Amniotic stem cell (primary cell): ENCODE measurements around the gene PGBD5.

ENCODE experiments used
- DNase-seq: peaks from one replicate; lab custom pipeline; 2025; lab: John Stamatoyannopoulos, UW

The PGBD5 gene

DNA sequence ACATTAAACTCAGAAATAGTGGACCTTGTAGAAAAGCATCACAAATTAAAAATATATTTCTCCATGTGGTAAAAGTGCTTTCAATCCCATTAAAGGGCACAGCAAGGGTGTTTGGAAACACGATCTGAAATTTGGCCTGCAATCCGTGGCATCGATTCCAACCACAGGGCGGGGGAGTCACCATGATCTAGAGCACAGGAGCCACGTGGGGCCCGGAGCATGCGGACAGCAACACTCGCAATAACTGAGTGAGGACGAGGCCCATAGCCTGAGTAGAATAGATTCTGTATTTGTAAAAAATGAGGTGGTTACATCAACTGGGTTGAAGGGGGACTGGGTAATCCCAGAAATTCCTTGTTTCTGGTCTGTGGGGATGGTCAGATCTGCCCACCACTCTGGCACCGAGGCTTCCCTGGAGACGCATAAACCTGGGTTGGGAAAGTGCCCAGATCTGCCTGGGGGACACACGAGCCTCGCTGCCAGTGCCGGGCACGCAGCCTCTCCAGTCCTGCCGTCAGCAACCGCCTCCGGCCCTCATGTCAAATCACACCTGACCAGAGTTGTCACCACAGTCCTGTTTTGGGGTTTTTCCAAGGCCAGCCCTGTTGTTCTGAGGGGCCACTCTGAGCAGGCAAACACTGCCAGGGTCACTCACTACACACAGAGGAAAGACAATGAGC, 104.3 kb downstream of the PGBD5 start:
- DNase-seq, result no peak

DNA sequence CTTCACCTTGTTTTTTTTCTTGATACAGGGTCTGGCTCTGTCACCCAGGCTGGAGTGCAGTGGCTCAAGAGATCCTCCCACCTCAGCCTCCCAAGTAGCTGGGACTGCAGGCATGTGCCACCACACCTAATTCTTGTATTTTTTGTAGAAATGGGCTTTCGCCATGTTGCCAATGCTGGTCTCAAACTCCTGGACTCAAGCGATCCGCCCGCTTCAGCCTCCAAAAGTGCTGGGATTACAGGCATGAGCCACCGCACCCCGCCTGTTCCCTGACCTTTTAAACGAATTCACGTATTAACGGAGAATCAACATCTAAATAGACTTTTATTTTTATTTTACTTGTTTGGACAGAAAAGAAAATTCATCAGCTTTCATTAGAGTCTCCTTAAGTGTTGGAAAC, 104.8 kb downstream of the PGBD5 start:
- no peak for DNase-seq

DNA sequence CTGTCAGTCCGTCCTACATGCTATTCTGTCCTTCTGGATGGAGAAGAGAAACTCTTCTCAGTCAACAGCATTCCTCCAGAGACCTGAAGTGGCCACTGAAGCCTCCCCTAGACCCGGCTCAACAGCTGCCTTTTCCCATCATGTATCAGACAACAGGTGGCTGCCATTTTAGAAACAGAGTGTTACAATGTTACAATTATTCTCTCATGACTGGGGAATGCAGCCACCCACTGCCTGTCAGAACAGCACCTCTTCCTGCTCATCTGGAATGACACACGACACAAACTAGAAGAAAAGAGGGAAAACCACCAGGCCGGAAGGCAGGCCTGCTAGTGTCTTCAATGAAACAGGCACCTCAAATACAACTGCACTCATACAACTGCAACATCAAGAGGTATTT, 105.3 kb downstream of the PGBD5 start:
- DNase-seq, result no peak

DNA sequence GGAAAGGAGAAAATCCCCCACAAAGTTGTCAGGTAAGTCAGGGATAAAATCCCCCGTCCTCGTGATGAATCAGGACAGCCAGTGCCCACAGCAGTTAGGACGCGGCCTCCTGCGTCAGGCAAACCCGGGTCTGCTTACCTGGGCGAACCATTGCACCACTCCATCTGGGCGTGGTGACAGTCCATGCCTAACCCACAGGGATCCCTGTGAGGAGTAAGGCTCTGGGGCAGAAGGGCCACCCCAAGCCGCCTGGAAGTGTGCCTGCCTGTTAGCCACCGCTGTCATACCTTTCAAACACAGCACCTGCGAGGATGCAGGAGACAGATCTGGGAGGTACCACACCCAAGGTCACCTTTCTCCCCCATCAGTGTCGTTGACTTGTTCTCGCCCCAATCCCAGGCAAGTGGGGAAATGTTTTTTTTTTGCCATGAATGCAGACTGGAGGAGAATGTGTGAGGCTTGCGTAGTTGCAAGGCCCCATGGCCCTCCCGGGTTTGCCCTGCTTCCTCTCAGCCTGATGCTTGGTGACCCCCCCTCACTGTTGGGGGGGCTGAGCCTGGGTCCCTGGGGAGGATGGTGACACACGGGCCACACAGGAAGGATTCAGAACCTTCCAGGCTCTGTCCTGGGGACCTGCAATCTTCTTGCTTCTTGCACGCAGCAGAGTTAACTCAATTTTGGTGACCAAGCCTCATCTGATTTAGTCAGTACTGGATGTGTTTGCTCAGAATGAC, 107.0 kb downstream of the PGBD5 start:
- DNase-seq, result no peak

DNA sequence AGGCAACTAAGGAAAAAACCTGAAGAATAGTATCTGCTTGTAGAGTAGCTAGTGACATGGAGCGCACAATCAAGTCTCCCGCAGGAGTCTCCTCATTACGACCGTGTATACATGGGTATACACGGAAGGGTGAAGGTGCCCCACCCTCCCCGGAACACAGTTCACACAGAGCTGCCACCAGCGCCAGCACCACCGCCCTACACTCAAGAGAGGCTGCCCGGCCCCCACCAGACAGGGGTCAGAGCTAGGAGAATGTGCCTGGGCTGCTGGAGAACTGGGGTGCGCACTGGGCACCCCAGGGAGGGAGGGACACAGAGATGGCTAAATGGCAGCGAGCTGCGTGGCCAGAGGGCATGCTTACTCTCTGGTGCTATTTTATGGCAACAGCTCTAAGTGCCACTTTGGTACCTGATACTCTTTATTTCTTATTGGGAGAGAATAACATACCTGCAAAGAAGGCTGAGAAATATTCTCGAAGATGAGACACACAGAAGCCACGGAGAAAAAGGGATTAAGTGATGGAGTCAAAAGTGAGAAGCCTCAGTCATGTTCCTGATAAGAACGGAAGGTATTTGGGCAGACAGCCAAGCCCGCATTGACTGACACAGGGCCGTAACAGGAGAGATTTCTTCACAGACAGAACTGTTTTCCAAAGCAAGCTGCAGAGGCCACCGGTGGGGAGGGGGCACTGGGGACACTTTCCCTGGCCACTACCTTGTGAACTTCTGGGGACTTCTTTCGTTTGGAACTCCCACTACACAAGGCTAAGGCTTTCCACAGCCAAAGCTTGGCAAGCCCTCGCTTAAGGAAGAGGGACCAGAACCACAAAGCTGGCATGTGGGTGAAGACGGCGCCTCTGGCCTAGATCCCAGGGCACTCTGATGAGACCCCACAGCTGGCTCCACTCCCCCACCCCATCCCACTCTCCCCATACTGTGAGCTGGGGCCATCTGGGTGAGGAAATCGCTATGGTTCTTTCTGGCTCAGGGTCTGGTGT, 108.0 kb downstream of the PGBD5 start:
- DNase-seq, result no peak

DNA sequence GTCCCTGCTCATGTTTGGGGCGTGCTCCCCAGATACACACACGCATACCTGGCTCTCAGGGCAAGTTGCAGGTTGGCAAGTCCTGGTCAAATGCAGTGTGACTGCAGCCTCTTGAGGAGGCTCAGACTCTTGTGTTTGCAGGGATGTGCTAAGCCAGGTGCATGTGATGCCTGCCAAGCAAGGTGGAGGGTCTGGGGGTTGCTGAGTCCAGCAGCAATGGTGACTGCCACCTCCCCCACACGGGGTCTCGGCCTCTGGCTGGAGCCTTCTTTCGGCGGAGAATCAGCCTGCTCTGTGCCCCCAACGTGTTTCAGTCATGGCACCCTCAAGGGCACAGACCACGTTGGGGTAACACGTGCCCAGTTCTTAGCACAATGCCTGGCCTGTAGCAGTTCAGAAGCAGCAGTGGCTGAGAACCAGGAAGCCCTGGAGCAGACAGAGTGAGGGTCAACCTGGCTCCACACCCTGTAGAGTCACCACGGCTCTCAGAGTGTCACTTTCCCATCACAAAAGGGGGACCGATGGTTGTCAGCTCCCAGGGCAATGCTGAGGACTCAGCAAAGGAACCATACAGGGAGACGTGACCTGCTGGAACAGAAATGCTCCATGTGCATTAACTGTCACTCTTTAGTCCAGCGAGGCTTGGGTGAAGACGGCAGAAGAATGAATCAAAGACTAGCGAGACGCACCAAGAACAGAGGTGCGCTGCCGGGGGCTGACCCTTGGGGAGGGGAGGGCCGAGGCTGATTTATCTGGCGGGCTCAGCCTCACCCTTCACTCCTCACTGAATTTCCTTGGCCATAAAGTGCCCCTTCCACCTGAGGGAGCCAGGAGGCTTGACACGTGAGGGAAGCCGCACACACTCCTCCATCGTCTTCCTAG, 109.0 kb downstream of the PGBD5 start:
- no peak for DNase-seq

DNA sequence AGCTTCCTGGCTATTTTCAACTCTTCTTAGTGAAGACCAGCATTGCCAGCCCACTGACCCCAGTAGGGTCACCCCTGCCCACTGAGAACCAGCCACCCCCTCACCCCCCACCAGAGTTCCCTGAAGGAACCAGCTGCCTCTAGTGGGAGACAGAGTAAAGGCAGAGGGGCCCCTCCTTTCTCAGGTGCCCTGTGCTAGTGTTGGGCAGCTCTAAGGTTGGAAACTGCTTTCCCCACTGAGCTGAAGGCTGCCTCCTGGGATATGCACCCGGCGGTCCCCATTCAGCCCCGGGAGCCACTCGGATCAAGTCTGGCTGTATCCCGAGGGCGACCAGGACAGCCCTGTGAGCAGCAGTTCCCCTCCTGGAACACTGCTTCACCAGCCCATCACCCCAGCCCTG, 111.0 kb downstream of the PGBD5 start:
- no peak for DNase-seq

DNA sequence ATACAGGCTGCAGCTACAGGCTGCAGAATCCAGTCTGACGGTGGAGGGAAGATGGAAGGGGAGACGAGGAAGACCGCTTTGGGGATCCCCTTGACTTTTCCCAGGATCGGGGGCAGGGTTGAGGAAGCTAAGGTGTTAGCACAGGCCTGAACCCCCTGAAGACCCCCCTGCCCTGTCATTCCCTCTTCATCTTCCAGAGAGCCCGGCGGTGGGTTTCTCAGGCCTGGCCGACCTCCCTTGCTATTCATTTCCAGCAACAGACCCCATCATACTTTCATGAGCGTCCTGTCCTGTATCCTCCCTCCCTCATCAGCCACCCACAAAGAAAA, 112.0 kb downstream of the PGBD5 start:
- no peak for DNase-seq

DNA sequence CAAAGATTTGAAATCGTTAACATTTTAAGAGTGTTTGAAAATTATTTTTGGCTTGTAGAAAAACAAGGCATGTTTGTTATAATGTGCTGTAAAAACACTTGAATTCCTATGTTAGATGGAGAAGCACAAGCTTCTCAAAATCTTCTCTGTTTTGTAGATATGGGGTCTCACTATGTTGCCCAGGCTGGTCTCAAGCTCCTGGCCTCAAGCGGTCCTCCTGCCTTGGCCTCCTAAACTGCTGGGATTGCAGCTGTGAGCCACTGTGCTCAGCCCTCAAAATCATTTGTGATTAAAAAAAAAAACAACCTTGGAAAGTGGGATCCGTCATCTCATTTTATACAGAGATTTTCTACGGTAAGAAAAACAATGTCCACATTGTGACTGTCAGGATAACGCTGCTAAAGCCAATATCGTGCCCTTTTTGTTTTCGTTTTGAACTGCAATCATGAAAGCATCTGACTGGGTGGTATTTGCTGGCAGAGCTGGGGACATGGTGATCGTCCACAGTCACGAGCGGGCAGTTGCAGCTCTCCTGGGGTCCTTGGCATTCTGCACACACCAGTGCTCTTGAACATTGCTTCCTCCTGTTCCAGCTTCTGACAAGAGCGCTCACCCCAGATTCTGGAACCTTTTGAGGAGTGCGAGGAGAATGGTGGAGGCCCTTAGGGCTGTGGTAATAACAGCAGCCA, 112.5 kb downstream of the PGBD5 start:
- DNase-seq, result no peak

DNA sequence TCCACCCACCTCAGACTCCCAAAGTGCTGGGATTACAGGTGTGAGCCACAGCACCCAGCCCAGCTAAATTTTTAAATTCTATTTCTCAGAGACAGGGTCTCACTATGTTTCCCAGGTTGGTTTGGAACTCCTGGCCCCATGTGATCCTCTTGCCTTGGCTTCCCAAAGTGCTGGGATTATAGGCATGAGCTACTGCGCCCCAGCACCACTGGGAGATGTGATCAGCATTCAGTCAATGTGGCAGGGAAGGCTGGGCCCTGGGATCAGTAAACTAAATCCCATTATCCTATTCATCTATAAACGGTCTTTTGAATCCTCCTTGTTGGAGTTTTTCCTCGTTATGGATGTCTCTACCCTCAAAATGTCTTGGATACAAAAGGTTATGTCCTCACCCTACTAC, 113.5 kb downstream of the PGBD5 start:
- DNase-seq, result no peak

DNA sequence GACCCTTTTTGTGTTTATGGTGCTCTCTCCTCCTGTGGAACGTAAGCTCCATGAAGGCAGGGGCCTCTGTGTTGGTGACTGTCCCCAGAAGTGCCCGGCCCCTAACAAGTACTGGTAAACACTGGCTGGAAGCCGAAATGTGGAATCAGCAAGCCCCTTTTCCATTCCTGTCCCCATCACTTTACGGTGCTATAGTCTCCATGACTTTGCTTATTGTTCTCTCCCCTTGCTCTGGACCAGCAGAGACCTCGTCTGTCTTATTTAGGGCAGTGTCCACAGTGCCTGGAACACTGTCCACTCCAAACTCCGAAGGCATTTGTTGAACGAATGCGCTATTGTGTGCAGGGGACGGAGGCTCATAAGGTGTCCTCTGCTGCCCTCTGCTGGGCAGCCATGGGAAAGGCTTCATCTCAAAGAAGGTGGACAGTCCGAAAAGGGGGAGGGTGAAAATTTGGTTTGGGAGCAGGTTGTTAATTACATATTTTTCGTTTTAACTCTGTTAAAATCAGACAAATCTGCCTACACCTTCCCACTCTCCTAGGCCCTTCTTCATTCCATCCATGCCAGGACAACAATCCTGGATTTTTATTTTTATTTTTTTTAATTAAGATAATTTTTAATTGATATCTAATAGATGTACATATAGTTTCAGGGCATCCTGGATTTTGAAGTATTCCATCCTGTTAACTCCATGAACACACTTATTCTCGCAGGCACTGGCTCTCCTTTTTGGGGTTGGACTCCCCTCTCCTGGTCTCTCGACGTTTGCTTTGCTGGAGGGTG, 115.6 kb downstream of the PGBD5 start:
- DNase-seq, result peak; percentile 32

DNA sequence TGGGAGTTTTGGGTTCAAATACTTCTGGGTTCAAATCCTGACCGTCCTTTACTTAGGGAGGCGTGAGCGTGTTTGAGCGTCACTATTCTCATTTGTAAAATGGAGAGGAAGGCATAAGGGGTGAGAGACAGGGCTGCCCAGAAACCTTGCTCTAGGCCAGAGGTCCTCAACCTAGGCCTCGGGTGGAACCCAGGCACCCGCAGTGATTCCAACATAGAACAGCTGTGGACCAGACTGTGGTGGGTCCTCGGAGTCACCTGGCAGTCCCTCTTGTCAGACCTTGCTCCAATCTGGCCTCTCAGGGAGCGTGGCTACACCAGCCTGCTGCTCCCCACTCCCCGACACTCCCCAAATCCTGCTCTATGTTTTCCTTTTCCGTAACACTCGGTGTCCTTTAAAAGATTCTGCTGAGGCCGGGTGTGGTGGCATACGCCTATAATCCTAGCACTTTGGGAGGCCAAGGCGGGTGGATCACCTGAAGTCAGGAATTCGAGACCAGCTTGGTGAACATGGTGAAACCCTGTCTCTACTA, 116.4 kb downstream of the PGBD5 start:
- no peak for DNase-seq

DNA sequence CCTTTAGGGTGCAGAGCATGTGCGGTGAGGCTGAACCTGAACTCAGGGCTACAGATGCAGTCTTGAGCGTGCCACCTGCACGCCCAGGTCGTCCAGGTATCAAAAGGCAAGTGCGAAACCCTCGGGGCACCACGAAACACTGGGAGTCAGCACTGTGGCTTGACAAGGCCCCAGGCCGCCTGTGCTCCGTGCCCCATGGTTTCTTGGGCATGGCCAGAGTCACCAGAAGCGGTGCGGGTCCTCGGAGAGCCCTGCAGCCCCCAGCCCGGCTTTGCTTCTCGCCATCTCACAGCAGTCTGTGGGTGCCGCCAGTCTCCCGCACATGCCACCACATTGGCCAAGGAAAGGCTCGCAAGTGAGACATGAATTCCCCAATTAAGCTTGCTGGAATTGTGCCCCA, 117.3 kb downstream of the PGBD5 start:
- no peak for DNase-seq

DNA sequence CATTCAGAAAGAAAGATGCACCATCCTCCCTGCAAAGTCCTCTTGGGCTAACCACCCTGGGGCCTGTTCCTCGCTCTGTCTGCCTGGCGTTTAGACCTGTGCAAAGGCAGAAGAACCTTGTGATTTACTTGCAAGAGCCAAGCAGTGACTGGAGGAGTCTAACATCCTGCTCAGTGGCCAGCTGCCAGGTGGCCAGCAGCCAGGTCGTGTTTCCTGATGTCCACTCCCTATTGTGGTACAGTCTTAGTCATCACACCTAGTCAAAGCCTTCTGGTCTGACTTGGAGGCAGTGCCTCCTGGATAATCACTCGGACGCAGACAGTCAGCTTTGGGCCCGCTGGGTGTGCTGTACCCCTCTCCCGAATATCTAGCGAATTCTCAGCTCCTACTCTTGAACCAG, 118.1 kb downstream of the PGBD5 start:
- peak; percentile 18 for DNase-seq

DNA sequence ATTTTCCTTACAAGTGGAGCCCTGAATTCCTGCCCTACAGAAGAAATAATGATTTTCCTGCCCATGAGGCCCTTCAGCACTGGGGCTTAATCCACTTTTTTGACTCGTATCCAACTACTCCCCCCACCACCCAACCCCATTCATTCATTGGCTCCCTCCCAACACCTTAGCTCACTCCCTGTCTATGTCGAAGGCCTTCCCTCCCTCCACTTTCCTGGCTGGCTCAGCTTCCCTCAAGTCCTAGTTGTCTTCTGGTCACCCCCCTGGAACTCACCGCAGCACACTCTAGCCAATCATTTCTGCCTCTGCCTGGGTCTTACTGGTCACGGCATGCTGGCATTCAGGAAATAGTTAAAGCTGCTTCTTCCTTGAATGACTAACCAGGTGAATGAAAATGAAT, 118.9 kb downstream of the PGBD5 start:
- DNase-seq, result no peak

DNA sequence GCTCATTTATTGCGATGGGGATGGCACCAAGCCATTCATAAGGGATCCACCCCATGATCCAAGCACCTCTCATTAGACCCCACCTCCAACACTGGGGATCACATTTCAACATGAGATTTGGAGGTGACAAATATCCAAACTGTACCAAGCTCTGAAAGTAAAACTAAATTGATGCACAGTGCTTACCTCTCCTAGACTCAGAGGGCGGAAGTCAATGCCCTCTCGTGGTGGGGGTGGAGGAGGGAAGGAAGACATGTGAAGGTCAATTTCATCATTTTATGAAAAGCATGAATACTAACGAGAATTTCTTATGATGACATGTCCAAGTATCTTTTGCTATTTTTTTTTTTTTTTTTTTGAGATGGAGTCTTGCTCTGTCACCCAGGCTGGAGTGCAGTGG, 120.0 kb downstream of the PGBD5 start:
- no peak for DNase-seq

DNA sequence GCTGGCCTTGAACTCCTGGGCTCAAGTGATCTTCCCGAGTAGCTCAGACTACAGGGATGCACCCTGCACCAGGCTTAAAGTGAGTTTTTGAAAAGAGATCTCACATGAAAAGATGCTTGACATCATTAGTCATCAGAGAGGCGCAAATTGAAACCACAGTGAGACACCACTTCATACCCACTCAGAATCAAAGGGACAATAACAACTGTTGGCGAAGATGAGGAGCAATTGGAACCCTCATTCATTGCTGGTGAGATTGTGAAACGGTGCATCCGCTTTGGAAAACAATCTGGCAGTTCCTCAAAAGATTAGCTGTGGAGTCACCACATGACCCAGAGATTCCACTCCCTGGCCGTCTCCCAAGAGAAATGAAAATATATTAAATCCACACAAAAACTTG, 122.3 kb downstream of the PGBD5 start:
- no peak for DNase-seq

DNA sequence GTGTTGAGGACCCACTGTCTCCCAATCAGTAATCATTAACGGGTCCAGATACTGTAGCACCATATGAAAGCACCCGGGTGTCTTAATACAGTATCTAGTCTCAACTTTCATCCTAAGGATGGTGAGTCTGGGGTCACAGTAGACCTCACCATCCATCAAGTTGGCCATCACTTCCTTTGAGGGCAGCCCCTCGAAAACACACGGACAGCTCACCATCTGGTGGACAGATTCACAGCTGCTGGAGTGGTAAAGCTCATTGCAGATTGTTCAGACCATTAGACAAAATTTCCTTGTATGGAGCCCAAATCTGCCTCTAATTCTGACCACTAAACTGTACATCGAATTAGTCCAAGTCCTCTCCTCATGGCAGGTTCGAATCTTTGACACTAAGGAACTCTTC, 123.1 kb downstream of the PGBD5 start:
- no peak for DNase-seq

DNA sequence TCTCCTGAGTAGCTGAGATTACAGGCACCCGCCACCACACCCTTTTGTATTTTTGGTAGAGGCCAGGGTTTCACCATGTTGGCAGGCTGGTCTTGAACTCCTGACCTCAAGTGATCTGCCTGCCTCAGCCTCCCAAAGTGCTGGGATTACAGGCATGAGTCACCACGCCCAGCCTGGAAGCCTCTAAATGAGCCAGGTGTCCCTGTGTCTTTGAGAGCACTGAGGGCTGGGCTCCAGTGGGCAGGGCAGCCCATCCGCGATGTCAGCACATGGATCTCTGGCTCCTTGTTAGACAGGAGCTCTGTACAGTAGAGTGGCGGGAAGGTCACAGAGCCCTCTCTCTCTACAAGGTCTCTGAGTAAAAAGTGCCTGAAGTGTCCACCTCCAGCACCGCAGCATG, 124.3 kb downstream of the PGBD5 start:
- no peak for DNase-seq

DNA sequence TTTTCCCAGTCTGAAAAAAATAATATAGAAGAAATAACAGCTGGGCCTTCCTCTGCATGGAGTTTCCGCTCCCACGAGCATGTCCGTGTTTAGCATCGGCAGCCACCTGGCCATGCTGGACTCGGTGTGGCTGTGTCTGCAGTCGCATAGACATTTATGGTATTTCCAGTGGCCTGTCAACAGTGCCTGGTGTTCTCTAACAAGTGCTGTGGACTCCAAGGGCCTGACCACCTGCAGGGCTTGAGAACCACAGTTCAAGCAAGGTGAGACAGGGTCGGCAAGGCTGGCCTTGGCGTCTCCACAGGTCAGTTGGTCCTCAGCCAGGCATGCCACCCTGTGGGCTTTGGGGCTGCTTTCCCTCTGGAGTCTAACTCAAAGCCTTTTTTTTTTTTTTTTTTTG, 124.8 kb downstream of the PGBD5 start:
- DNase-seq, result no peak
